T-helper 17 cell (primary cell): ENCODE data around the gene BCL6B. TPM values are rescaled to one million over a fixed set of nuclear protein-coding genes. Genes with fewer than 3 reads are reported as not detected.
"Not testable (repeated sequence)": the region's sequence is repeated elsewhere in the genome, so short reads cannot be mapped to it uniquely, and the experiment has no call there.

Source experiments
- ATAC-seq: fragments of 150-1000 bp; cut with Tn5 transposase; 2 replicates; pipeline ENCODE4 v1.10.0; 2021; ENCODE audit warnings: mild to moderate bottlenecking, moderate library complexity
- DNase-seq, 3 donors: peaks; one replicate each; pipeline versions ENCODE4 v3.0.0 to v3.0.0-alpha.2; 2020 to 2021
- H3K9me3 ChIP-seq: one replicate; pipeline ENCODE4 v1.7.0; 2013; ENCODE audit warnings: low read length, mild to moderate bottlenecking; ENCODE audit not compliant: control insufficient read depth, poor library complexity, severe bottlenecking
- H3K27ac Mint-ChIP-seq: one replicate; pipeline ENCODE4 v1.8.0; 2022; ENCODE audit warnings: mild to moderate bottlenecking, moderate library complexity, mixed read lengths
- H3K27me3 Mint-ChIP-seq: one replicate; pipeline ENCODE4 v1.8.0; 2022; ENCODE audit warnings: mixed read lengths
- H3K36me3 Mint-ChIP-seq: one replicate; pipeline ENCODE4 v1.8.0; 2022; ENCODE audit warnings: low read depth, mixed read lengths
- H3K4me1 Mint-ChIP-seq: one replicate; pipeline ENCODE4 v1.8.0; 2022; ENCODE audit warnings: mild to moderate bottlenecking, mixed read lengths
- H3K4me3 Mint-ChIP-seq: one replicate; pipeline ENCODE4 v1.8.0; 2022; ENCODE audit warnings: mild to moderate bottlenecking, moderate library complexity, mixed read lengths
- total RNA-seq, 4 donors: library from RNA in 2 of 4; stranded (reverse) in 2 of 4; gene quantifications; one replicate each; pipeline ENCODE4 v1.2.3 and lab custom pipeline; 2022 to 2026

The BCL6B gene
- total RNA-seq, 2 donors from 2014 or later, result 0.17 TPM; not detected in 1

- H3K9me3 ChIP-seq, result no peaks in the 10 kb centered on the region
- peak within 1 kb of the TSS; percentile 86 for H3K4me3 Mint-ChIP-seq
- DNase-seq (no peak), ATAC-seq (no peak)
- H3K4me1 Mint-ChIP-seq, result peaks cover 35% of the 10 kb centered on the region
- no peaks in the 10 kb centered on the region for H3K27me3 Mint-ChIP-seq
- H3K27ac Mint-ChIP-seq, result peak within 1 kb of the TSS; percentile 78
- no peaks in the 10 kb centered on the region for H3K36me3 Mint-ChIP-seq
These were observed 20.8 kb downstream of the BCL6B start, which contains the start of gene SLC16A11 for GRCh38 chr17:7043497-7044198. Gene SLC16A11 (minus strand): TSS chr17:7044092. CDS start chr17:7043513, 579 bp downstream.

GRCh38 chr17:7045492-7046126 is 22.8 kb downstream of the BCL6B start:
- Mint-ChIP-seq H3K4me3 (peak overlapping the region; percentile 92), H3K27ac (peak overlapping the region; percentile 95), H3K4me1 (peaks cover 30% of the 10 kb centered on the region), H3K27me3 (no peaks in the 10 kb centered on the region), H3K36me3 (no peaks in the 10 kb centered on the region)
- H3K9me3 ChIP-seq, result no peaks in the 10 kb centered on the region
- DNase-seq (no peak), ATAC-seq (peak; percentile 57)

- peak; percentile 24 to 31 (median 26) for DNase-seq
- H3K27ac Mint-ChIP-seq, result peak overlapping the region; percentile 95
These were observed 23.4 kb downstream of the BCL6B start for GRCh38 chr17:7046127-7046724.

GRCh38 chr17:7046725-7047397 is 24.0 kb downstream of the BCL6B start:
- not testable (repeated sequence) for H3K36me3 Mint-ChIP-seq, H3K9me3 ChIP-seq, H3K27me3 Mint-ChIP-seq
- Mint-ChIP-seq H3K27ac (peak overlapping the region; percentile 95), H3K4me3 (peak overlapping the region; percentile 92), H3K4me1 (peaks cover 32% of the 10 kb centered on the region)
- DNase-seq (peak; percentile 50 to 67 (median 50)), ATAC-seq (peak; percentile 60)

More at GRCh38 chr17:7046127-7046724, 23.4 kb downstream of the BCL6B start:
- Mint-ChIP-seq H3K4me1 (peaks cover 31% of the 10 kb centered on the region), H3K4me3 (peak overlapping the region; percentile 92), H3K36me3 (no peaks in the 10 kb centered on the region), H3K27me3 (no peaks in the 10 kb centered on the region)
- peak; percentile 46 for ATAC-seq
- H3K9me3 ChIP-seq, result no peaks in the 10 kb centered on the region

GRCh38 chr17:7047566-7047965 is 24.7 kb downstream of the BCL6B start:
- H3K27me3 Mint-ChIP-seq, result no peaks in the 10 kb centered on the region
- peak overlapping the region; percentile 70 for H3K27ac Mint-ChIP-seq
- H3K4me1 Mint-ChIP-seq, result peaks cover 33% of the 10 kb centered on the region
- H3K4me3 Mint-ChIP-seq, result peak overlapping the region; percentile 71
- DNase-seq (no peak), ATAC-seq (no peak)
- H3K9me3 ChIP-seq, result no peaks in the 10 kb centered on the region
- no peaks in the 10 kb centered on the region for H3K36me3 Mint-ChIP-seq

- Mint-ChIP-seq H3K27me3 (no peaks in the 10 kb centered on the region), H3K4me1 (peaks cover 29% of the 10 kb centered on the region), H3K27ac (no peak overlapping the region), H3K4me3 (no peak overlapping the region), H3K36me3 (no peaks in the 10 kb centered on the region)
- DNase-seq (no peak), ATAC-seq (no peak)
- H3K9me3 ChIP-seq, result no peaks in the 10 kb centered on the region
These were observed 26.1 kb downstream of the BCL6B start for GRCh38 chr17:7048968-7049367.

- not testable (repeated sequence) for H3K27me3 Mint-ChIP-seq, DNase-seq, H3K27ac Mint-ChIP-seq, ATAC-seq, H3K9me3 ChIP-seq, H3K4me3 Mint-ChIP-seq, H3K36me3 Mint-ChIP-seq
- peaks cover 31% of the 10 kb centered on the region for H3K4me1 Mint-ChIP-seq
These were observed 27.7 kb downstream of the BCL6B start for GRCh38 chr17:7050583-7050982.

- H3K9me3 ChIP-seq, result no peaks in the 10 kb centered on the region
- Mint-ChIP-seq H3K27ac (no peak overlapping the region), H3K4me3 (no peak overlapping the region), H3K4me1 (peaks cover 9% of the 10 kb centered on the region), H3K36me3 (no peaks in the 10 kb centered on the region), H3K27me3 (peaks cover 7% of the 10 kb centered on the region)
- DNase-seq (no peak), ATAC-seq (no peak)
These were observed 33.5 kb downstream of the BCL6B start for GRCh38 chr17:7056386-7056785.

- no peak for ATAC-seq
These were observed 36.1 kb downstream of the BCL6B start for GRCh38 chr17:7058831-7059447.

GRCh38 chr17:7060165-7060891 is 37.5 kb downstream of the BCL6B start:
- Mint-ChIP-seq H3K36me3 (peaks cover 2% of the 10 kb centered on the region), H3K27ac (no peak overlapping the region), H3K27me3 (peaks cover 20% of the 10 kb centered on the region), H3K4me3 (no peak overlapping the region), H3K4me1 (peaks cover 6% of the 10 kb centered on the region)
- H3K9me3 ChIP-seq, result no peaks in the 10 kb centered on the region
- DNase-seq, result no peak
- no peak for ATAC-seq

More at GRCh38 chr17:7058831-7059447, 36.1 kb downstream of the BCL6B start:
- Mint-ChIP-seq H3K4me3 (no peak overlapping the region), H3K4me1 (peaks cover 8% of the 10 kb centered on the region), H3K27ac (no peak overlapping the region), H3K36me3 (peaks cover 2% of the 10 kb centered on the region), H3K27me3 (peaks cover 20% of the 10 kb centered on the region)
- no peaks in the 10 kb centered on the region for H3K9me3 ChIP-seq
- no peak for DNase-seq

- DNase-seq (no peak), ATAC-seq (no peak)
- peaks cover 20% of the 10 kb centered on the region for H3K27me3 Mint-ChIP-seq
- peaks cover 6% of the 10 kb centered on the region for H3K4me1 Mint-ChIP-seq
- H3K27ac Mint-ChIP-seq, result no peak overlapping the region
- peaks cover 2% of the 10 kb centered on the region for H3K36me3 Mint-ChIP-seq
- H3K9me3 ChIP-seq, result no peaks in the 10 kb centered on the region
- H3K4me3 Mint-ChIP-seq, result no peak overlapping the region
These were observed 40.8 kb downstream of the BCL6B start for GRCh38 chr17:7063518-7064094.

GRCh38 chr17:7064261-7064660 is 41.4 kb downstream of the BCL6B start:
- H3K9me3 ChIP-seq, result no peaks in the 10 kb centered on the region
- peaks cover 2% of the 10 kb centered on the region for H3K36me3 Mint-ChIP-seq
- H3K4me3 Mint-ChIP-seq, result no peak overlapping the region
- peaks cover 6% of the 10 kb centered on the region for H3K4me1 Mint-ChIP-seq
- H3K27ac Mint-ChIP-seq, result no peak overlapping the region
- H3K27me3 Mint-ChIP-seq, result peaks cover 14% of the 10 kb centered on the region
- no peak for DNase-seq
- ATAC-seq, result no peak
